T follicular helper cell (primary cell): ENCODE measurements around the gene FRG2C.
"Not testable (repeated sequence)": the region's sequence is repeated elsewhere in the genome, so short reads cannot be mapped to it uniquely, and the experiment has no call there.

ENCODE experiments used
- DNase-seq: peaks from one replicate; pipeline ENCODE4 v3.0.0-alpha.2; 2020; ENCODE audit warnings: low read depth

FRG2C gene

DNA sequence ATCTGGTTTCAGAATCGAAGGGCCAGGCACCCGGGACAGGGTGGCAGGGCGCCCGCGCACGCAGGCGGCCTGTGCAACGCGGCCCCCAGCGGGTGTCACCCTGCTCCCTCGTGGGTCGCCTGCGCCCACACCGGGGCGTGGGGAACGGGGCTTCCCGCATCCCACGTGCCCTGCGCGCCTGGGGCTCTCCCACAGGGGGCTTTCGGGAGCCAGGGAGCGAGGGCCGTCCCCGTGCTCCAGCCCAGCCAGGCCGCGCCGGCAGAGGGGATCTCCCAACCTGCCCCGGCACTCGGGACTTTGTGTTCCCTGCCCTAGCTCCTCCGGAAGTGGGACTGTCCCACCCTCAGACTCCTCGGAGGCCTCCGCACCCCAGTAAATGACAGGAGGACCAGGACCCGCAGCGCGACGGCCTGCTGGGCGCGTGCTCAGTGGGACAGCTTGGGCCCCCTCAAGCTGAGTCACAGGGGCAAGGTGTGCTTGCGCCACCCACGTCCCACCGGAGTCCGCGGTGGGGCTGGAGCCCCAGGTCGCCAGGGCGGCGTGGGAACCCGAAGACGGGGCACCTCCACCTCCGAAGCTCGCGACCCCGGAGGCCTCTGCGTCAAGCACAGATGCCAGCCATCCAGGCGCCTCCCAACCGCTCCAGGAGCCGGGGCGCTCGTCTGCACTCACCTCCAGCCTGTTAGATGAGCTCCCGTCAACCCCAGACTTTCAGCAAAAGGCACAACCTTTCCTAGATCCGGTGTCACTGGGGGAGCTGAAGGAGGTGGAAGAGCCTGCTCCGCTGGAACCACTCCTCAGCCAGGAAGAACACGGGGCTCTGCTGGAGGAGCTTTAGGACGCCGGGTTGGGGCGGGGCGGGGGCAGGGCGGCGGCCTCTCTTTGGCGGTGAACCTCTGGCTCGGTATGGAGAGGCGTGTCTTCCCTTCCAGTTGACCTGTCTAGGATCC lies 5.5 kb downstream of the FRG2C start:
- DNase-seq = not testable (repeated sequence)

DNA sequence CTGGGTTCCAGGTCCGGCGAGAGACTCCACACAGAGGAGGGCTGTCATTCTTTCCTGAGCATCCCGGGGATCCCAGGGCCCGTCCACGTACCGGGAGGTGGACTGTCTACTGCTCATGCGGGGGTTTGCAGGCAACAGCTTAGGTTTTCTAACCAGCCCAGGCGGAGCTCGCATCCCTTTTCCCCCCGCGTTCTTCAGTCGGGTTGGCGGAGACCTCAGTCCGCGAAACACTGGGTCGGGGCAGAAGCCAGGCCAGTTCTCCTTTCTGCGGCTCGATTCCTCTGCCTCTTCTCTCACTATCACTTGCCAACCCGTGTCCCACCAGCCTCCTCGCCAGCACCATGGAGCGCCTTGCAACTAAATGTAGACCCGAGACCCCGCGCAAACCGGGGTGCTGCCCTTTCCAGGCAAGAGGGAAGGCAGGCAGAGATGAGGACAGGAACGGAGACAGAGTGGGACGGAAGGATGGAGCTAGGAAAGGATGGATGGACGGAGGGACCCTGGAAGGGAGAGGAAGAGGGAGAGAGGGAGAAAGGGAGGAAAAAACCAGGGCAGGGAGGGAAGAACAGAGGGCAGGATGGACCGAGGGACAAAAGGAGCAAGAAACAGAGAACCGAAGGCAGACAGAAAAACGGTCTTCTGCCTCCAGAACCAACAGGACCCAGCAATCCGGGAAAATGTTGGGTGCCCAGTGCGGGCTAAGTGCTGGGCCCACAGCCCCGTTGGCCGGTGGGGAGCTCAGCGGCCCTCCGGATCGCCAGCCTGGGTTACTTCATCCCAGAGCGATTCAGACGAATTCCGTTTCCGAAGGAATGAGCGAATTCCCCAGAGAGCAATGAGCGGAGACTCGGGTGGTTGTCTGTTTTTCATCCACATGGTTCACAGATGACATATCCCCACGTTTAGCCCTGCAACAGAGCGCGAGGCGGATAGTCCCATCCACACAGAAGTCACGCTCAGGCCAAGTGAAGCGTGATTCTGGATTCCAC lies 6.5 kb downstream of the FRG2C start:
- not testable (repeated sequence) for DNase-seq

DNA sequence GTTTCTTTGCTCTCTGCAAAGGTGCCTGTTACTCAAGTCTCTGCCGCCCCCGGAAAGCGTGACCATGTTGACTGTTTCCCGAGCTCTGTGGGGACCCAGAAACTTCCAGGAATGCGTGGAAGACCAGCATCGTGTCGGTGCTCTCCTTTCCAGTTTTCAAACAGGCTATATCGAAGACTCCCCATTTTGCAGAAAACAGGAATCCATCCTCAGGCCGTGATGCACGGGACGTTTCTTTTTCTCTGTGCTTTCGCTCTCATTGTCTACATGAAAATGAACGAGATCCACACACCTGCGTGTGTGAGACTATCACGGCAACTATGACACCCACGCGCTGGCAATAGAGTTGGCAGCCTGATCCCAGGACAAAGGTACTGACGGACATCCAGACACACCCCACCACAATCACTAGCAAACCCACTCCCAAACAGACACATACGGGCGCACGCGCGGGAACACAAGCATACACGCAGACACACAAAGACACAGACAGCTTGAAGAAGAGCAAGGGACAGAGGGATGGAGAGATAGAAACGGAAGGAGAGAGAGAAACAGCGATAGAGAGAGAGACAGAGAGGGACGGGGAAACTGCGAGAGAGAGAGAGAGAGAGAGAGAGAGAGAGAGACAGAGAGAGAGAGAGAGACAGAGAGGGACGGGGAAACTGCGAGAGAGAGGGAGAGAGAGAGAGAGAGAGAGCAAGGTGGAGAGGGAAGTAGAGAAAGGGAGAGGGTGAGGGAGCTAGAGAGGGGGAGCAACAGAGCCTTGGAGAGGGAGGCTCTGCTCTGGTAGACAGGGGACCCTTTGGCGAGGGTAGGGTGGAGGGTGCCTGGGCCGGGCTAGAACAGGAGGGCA lies 7.4 kb downstream of the FRG2C start:
- not testable (repeated sequence) for DNase-seq

DNA sequence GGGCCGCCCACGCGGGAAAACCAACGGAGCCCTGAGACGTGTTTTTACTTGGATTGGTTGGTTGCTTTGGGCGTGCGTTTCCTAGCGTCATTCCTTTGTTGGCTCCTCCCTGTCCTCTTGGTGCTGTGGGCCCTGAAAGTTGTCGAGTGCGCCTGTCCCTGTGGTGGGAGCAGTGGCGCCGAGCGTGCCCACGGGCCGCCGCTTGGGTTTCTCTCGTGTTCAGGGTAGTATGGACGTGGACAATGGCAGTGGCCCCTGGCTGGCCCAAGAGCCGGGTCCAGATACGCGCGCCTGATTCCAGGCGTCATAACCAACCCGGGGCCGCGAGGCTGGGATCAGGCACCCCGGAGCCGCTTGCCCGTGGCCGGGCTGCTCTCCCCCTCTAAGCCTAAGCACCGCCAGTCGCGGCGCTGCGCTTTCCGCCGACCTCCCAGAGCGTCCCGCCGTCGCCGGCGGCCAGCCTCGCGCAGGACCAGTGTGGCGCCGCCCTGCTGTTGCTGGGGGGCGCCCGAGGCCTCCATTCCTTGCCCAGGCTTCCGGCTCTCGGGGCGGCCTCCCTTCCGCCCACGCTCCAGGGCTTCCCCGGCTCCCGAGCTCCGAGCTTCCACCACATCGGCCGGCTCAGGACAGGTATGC lies 8.1 kb downstream of the FRG2C start:
- not testable (repeated sequence) for DNase-seq

DNA sequence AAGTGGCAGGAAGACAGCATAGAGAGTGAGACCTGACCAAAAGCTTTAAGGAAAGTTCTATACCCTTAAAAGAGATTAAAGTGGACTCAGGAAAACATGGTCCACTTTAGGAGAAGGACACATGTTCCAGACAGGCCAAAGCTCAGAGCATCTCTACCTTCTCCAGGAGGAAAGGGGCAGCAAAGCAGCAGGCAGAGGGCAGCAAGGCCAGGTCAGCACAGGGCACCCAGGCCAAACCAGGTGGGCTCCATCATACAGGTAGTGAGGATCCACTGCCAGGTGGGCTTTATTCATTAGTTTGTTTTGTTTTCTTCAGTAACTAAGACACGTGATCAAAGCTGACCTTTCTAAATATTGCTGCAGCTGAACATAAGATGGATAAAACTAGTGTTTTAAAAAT lies 19.8 kb downstream of the FRG2C start:
- not testable (repeated sequence) for DNase-seq

DNA sequence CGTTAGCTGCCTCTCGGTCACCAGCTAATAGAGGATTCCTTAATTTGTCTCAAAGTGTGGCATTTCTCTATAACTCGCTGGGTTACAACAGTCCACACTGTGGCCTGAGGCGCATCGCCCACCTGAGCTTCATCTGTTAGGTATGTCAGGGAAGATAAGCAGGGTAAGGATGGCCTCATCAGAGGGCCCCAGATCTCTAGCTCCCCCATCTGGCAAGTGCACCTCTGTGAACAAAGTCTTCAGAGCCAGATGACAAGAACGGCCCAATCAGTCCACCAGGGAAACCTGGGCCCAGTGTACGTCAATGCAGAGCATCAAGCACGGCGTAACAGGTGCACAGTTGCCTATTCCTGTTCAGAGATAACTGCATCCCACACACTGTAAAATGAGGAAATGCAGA lies 23.2 kb downstream of the FRG2C start:
- no peak for DNase-seq

DNA sequence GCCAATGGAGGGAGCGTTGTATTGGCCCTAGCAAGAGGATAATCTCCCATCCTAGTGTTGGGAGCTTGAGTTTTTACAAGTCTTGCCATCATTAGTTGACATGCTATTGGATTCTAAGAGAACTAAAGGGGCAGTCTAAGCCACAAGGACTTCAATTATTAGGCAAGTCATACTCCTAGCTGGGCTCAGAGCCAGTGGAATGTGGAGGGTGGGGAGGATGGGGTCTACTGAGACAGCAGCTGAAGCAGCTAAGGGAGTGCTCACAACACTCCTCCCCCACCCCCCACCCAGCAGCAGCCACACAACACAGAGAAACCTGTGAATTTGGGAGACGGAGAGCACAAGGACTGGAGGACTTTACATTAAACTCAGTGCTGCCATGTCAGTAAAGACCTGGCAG lies 27.9 kb downstream of the FRG2C start:
- no peak for DNase-seq
